Measurements from ENCODE around the gene RFX4.

Gene RFX4

GRCh38 chr12:106582641-106583230 is at the start of gene RFX4:
TSS of gene RFX4 (plus strand) at chr12:106583004. CDS start at chr12:106583321, 317 bp downstream.
- peaks cover 100% of the 10 kb centered on the region for H3K27me3 Mint-ChIP-seq (ENCODE audit: low read depth, poor library complexity)
- H3K4me3 Mint-ChIP-seq = peak within 1 kb of the TSS; percentile 82
- no peaks in the 10 kb centered on the region for H3K36me3 Mint-ChIP-seq (ENCODE audit: low read depth)
- peaks cover 48% of the 10 kb centered on the region for H3K4me1 Mint-ChIP-seq
- DNase-seq = peak; percentile 31
- TF ChIP-seq, protein P1, sequence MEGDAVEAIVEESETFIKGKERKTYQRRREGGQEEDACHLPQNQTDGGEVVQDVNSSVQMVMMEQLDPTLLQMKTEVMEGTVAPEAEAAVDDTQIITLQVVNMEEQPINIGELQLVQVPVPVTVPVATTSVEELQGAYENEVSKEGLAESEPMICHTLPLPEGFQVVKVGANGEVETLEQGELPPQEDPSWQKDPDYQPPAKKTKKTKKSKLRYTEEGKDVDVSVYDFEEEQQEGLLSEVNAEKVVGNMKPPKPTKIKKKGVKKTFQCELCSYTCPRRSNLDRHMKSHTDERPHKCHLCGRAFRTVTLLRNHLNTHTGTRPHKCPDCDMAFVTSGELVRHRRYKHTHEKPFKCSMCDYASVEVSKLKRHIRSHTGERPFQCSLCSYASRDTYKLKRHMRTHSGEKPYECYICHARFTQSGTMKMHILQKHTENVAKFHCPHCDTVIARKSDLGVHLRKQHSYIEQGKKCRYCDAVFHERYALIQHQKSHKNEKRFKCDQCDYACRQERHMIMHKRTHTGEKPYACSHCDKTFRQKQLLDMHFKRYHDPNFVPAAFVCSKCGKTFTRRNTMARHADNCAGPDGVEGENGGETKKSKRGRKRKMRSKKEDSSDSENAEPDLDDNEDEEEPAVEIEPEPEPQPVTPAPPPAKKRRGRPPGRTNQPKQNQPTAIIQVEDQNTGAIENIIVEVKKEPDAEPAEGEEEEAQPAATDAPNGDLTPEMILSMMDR (IDR thresholded peaks at IDR 0.05) = no peak
- peak within 1 kb of the TSS; percentile 29 for H3K27ac Mint-ChIP-seq
- no peaks in the 10 kb centered on the region for H3K9me3 Mint-ChIP-seq

- DNase-seq = no peak
- H3K4me3 Mint-ChIP-seq = no peak overlapping the region
- H3K36me3 Mint-ChIP-seq (ENCODE audit: low read depth) = no peaks in the 10 kb centered on the region
- peaks cover 18% of the 10 kb centered on the region for H3K9me3 Mint-ChIP-seq
- H3K27me3 Mint-ChIP-seq (ENCODE audit: low read depth, poor library complexity) = no peaks in the 10 kb centered on the region
- H3K27ac Mint-ChIP-seq = no peak overlapping the region
- no peaks in the 10 kb centered on the region for H3K4me1 Mint-ChIP-seq
- TF ChIP-seq, protein P1 (IDR thresholded peaks at IDR 0.05) = no peak
Measured at GRCh38 chr12:106541201-106541600, 41.6 kb upstream of the RFX4 start.

DNA sequence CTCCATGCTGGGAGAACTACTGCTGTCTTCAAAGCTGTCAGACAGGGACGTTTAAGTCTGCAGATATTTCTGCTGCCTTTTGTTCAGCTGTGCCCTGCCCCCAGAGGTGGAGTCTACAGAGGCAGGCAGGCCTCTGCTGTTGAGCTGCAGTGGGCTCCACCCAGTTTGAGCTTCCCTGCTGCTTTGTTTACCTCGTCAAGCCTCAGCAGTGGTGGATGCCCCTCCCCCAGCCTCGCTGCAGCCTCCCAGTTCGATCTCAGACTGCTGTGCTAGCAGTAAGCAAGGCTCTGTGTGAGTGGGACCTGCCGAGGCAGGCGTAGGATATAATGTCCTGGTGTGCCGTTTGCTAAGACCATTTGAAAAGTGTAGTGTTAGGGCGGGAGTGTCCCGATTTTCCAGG is 31.4 kb upstream of the RFX4 start:
- Mint-ChIP-seq H3K9me3 (peaks cover 56% of the 10 kb centered on the region), H3K4me1 (no peaks in the 10 kb centered on the region), H3K36me3 (ENCODE audit: low read depth) (peaks cover 7% of the 10 kb centered on the region), H3K27me3 (ENCODE audit: low read depth, poor library complexity) (peaks cover 7% of the 10 kb centered on the region), H3K27ac (no peak overlapping the region), H3K4me3 (no peak overlapping the region)
- TF ChIP-seq, protein P1 (IDR thresholded peaks at IDR 0.05) = no peak
- DNase-seq = no peak

GRCh38 chr12:106552228-106552627 is 30.6 kb upstream of the RFX4 start:
- Mint-ChIP-seq H3K36me3 (ENCODE audit: low read depth) (peaks cover 7% of the 10 kb centered on the region), H3K27ac (no peak overlapping the region), H3K27me3 (ENCODE audit: low read depth, poor library complexity) (peaks cover 7% of the 10 kb centered on the region), H3K4me1 (no peaks in the 10 kb centered on the region), H3K9me3 (peaks cover 56% of the 10 kb centered on the region), H3K4me3 (no peak overlapping the region)
- DNase-seq = no peak
- TF ChIP-seq, protein P1 (IDR thresholded peaks at IDR 0.05) = no peak

- Mint-ChIP-seq H3K27ac (no peak overlapping the region), H3K4me1 (no peaks in the 10 kb centered on the region), H3K4me3 (no peak overlapping the region), H3K27me3 (ENCODE audit: low read depth, poor library complexity) (peaks cover 19% of the 10 kb centered on the region), H3K36me3 (ENCODE audit: low read depth) (no peaks in the 10 kb centered on the region), H3K9me3 (peaks cover 15% of the 10 kb centered on the region)
- no peak for DNase-seq
- TF ChIP-seq, protein P1 (IDR thresholded peaks at IDR 0.05) = no peak
Measured at GRCh38 chr12:106564678-106565329, 18.0 kb upstream of the RFX4 start.

- no peak overlapping the region for H3K27ac Mint-ChIP-seq
- TF ChIP-seq, protein P1 (IDR thresholded peaks at IDR 0.05) = no peak
- H3K4me1 Mint-ChIP-seq = no peaks in the 10 kb centered on the region
- H3K4me3 Mint-ChIP-seq = no peak overlapping the region
- H3K27me3 Mint-ChIP-seq (ENCODE audit: low read depth, poor library complexity) = peaks cover 30% of the 10 kb centered on the region
- peaks cover 13% of the 10 kb centered on the region for H3K9me3 Mint-ChIP-seq
- H3K36me3 Mint-ChIP-seq (ENCODE audit: low read depth) = no peaks in the 10 kb centered on the region
- DNase-seq = no peak
Measured at GRCh38 chr12:106566771-106567170, 16.0 kb upstream of the RFX4 start.

Measured in nephron progenitor cell (in vitro differentiated cells).